ENCODE measurements around the gene RABEPK.
"Not testable (repeated sequence)": the region's sequence is repeated elsewhere in the genome, so short reads cannot be mapped to it uniquely, and the experiment has no call there.

The RABEPK gene

GRCh38 chr9:125200216-125201047, at the start of gene RABEPK:
RABEPK (plus strand) TSS chr9:125200542; CDS start chr9:125203014, 2,472 bp downstream.
- DNase-seq (ENCODE audit: low read depth in 2 of 2) = peak; percentile 74 to 93

GRCh38 chr9:125151730-125152129, 48.6 kb upstream of the RABEPK start:
- no peak for DNase-seq (ENCODE audit: low read depth in 2 of 2)

- DNase-seq (ENCODE audit: low read depth in 2 of 2) = no peak
These were observed 46.5 kb upstream of the RABEPK start for GRCh38 chr9:125153712-125154367.

GRCh38 chr9:125156551-125156950, 43.8 kb upstream of the RABEPK start:
- DNase-seq (ENCODE audit: low read depth in 2 of 2) = no peak

GRCh38 chr9:125160750-125161149, 39.6 kb upstream of the RABEPK start:
- no peak for DNase-seq (ENCODE audit: low read depth in 2 of 2)

GRCh38 chr9:125161284-125161918, 38.9 kb upstream of the RABEPK start:
- no peak for DNase-seq (ENCODE audit: low read depth in 2 of 2)

GRCh38 chr9:125162891-125163290, 37.5 kb upstream of the RABEPK start:
- not testable (repeated sequence) for DNase-seq (ENCODE audit: low read depth in 2 of 2)

GRCh38 chr9:125166762-125167161, 33.6 kb upstream of the RABEPK start:
- no peak for DNase-seq (ENCODE audit: low read depth in 2 of 2)

GRCh38 chr9:125169895-125170294, 30.4 kb upstream of the RABEPK start:
- no peak for DNase-seq (ENCODE audit: low read depth in 2 of 2)

GRCh38 chr9:125172031-125172755, 28.1 kb upstream of the RABEPK start:
- no peak for DNase-seq (ENCODE audit: low read depth in 2 of 2)

GRCh38 chr9:125176636-125177035, 23.7 kb upstream of the RABEPK start:
- no peak for DNase-seq (ENCODE audit: low read depth in 2 of 2)

GRCh38 chr9:125177888-125178287, 22.5 kb upstream of the RABEPK start:
- no peak for DNase-seq (ENCODE audit: low read depth in 2 of 2)

GRCh38 chr9:125179776-125180175, 20.6 kb upstream of the RABEPK start:
- DNase-seq (ENCODE audit: low read depth in 2 of 2) = not testable (repeated sequence)

- DNase-seq (ENCODE audit: low read depth in 2 of 2) = no peak
These were observed 19.5 kb upstream of the RABEPK start for GRCh38 chr9:125180876-125181275.

- DNase-seq (ENCODE audit: low read depth in 2 of 2) = not testable (repeated sequence)
These were observed 18.6 kb upstream of the RABEPK start for GRCh38 chr9:125181756-125182155.

- DNase-seq (ENCODE audit: low read depth in 2 of 2) = no peak
These were observed 17.3 kb upstream of the RABEPK start for GRCh38 chr9:125183054-125183453.

- DNase-seq (ENCODE audit: low read depth in 2 of 2) = no peak
These were observed 16.8 kb upstream of the RABEPK start for GRCh38 chr9:125183561-125183960.

- no peak for DNase-seq (ENCODE audit: low read depth in 2 of 2)
These were observed 11.4 kb upstream of the RABEPK start for GRCh38 chr9:125189011-125189360.

- DNase-seq (ENCODE audit: low read depth in 2 of 2) = peak; percentile 94 to 97
These were observed 10.7 kb upstream of the RABEPK start, which contains the start of gene PPP6C for GRCh38 chr9:125189361-125190289. PPP6C (minus strand) TSS chr9:125189803; CDS start chr9:125189718, 85 bp downstream.

- DNase-seq (ENCODE audit: low read depth in 2 of 2) = no peak
These were observed 10.0 kb upstream of the RABEPK start for GRCh38 chr9:125190361-125190801.

GRCh38 chr9:125194466-125194865, 5.9 kb upstream of the RABEPK start:
- not testable (repeated sequence) for DNase-seq (ENCODE audit: low read depth in 2 of 2)
